Smooth muscle cell of trachea (primary cell): ENCODE measurements around the gene NUP43. TPM values are rescaled to one million over a fixed set of nuclear protein-coding genes. Genes with fewer than 3 reads are reported as not detected.

Experiments used
- total RNA-seq: library from RNA; depleted of rRNA; stranded (reverse); fragments of >200 nt; gene quantifications from 2 replicates; pipeline ENCODE4 v1.2.1, GENCODE V29; 2014

NUP43 gene
- total RNA-seq, result 16.9 and 31.1 TPM in 2 replicates

GRCh38 chr6:149746147-149746946 is at the start of gene NUP43:
TSS of gene NUP43 (minus strand) at chr6:149746529. CDS start at chr6:149746495, 34 bp downstream.

GRCh38 chr6:149749594-149750135 is 3.3 kb upstream of the NUP43 start, which contains the start of gene PCMT1:
TSS of gene PCMT1 (plus strand) at chr6:149749741. CDS start at chr6:149749902, 161 bp downstream.

GRCh38 chr6:149717588-149718458 is 28.5 kb downstream of the NUP43 start, which contains the start of gene LATS1:
TSS of gene LATS1 (minus strand) at chr6:149718101. CDS start at chr6:149702126, 15,975 bp downstream.

Other genes starting within 250 kb of the NUP43 start
- 30.6 and 49.7 TPM in 2 replicates for gene PPIL4, start 200.5 kb downstream of the NUP43 start, total RNA-seq
- 56.6 and 68.5 TPM in 2 replicates for gene GINM1, start 180.2 kb downstream of the NUP43 start, total RNA-seq
- 27.3 and 30.7 TPM in 2 replicates for gene KATNA1, start 97.8 kb downstream of the NUP43 start, total RNA-seq
- gene LATS1, start 28.4 kb downstream of the NUP43 start, total RNA-seq, result 8.8 and 11.1 TPM in 2 replicates
- 96.8 and 230 TPM in 2 replicates for gene PCMT1, start 3.2 kb upstream of the NUP43 start, total RNA-seq
- 125 and 158 TPM in 2 replicates for gene LRP11, start 117.8 kb upstream of the NUP43 start, total RNA-seq
- 2.2 and 4.8 TPM in 2 replicates for gene RAET1E, start 151.6 kb upstream of the NUP43 start, total RNA-seq
- gene RAET1G, start 176.6 kb upstream of the NUP43 start, total RNA-seq, result 5.7 and 5.8 TPM in 2 replicates
- 0.99 and 2.5 TPM in 2 replicates for gene ULBP2, start 195.5 kb upstream of the NUP43 start, total RNA-seq
- 0.44 and 0.50 TPM in 2 replicates for gene ULBP1, start 217.4 kb upstream of the NUP43 start, total RNA-seq